IMR-90 (cell line): ENCODE measurements around the gene C12orf57. TPM values are rescaled to one million over a fixed set of nuclear protein-coding genes. Genes with fewer than 3 reads are reported as not detected.

Experiments
- ATAC-seq: fragments of 200-7000 bp; cut with Tn5 transposase; 2 replicates; pipeline ENCODE4 v1.9.1; 2020; ENCODE audit warnings: low read depth, mild to moderate bottlenecking, moderate library complexity
- BruUV-seq: library from RNA; stranded (reverse); fragments of 400-500 nt; replicated peaks from 2 replicates; lab custom pipeline; 2021; lab: Mats Ljungman, UMichigan
- CTCF ChIA-PET: fragments of 300-600 bp; formaldehyde crosslinking; extraction: SDS; loops from one replicate; lab custom pipeline; 2021; ENCODE audit warnings: antibody characterized with exemption; lab: Yijun Ruan, JAX
- POLR2A ChIA-PET: fragments of 300-600 bp; sonication (Branson Sonifier 250); formaldehyde crosslinking; loops from one replicate; lab custom pipeline; 2022; ENCODE audit warnings: antibody characterized with exemption; ENCODE audit not compliant: unreplicated experiment; lab: Charles Lee
- DNase-seq: peaks from one replicate; pipeline ENCODE4 v3.0.0; 2013
- H2AFZ ChIP-seq: replicated peaks from 2 replicates; pipeline ENCODE3; 2013; ENCODE audit warnings: low read length, mild to moderate bottlenecking; ENCODE audit not compliant: poor library complexity
- H2AK5ac ChIP-seq: 2 replicates; pipeline ENCODE4 v1.6.1; 2013; ENCODE audit warnings: low read depth, low read length, inconsistent platforms
- H2AK9ac ChIP-seq: replicated peaks from 2 replicates; pipeline ENCODE3; 2013; ENCODE audit warnings: mild to moderate bottlenecking, low read depth, low read length, moderate library complexity; ENCODE audit not compliant: poor library complexity
- H2BK120ac ChIP-seq: 2 replicates; pipeline ENCODE4 v1.6.1; 2013; ENCODE audit warnings: low read depth, low read length, inconsistent platforms
- H2BK15ac ChIP-seq: 3 replicates; pipeline ENCODE4 v1.6.1; 2013; ENCODE audit warnings: low read depth, low read length, inconsistent platforms
- H2BK20ac ChIP-seq: 2 replicates; pipeline ENCODE4 v1.6.1; 2013; ENCODE audit warnings: low read depth, mild to moderate bottlenecking, inconsistent platforms, low read length, moderate library complexity
- H2BK5ac ChIP-seq: 2 replicates; pipeline ENCODE4 v1.6.1; 2013; ENCODE audit warnings: mild to moderate bottlenecking, low read depth, low read length, inconsistent platforms; ENCODE audit not compliant: poor library complexity, severe bottlenecking
- H3K14ac ChIP-seq: replicated peaks from 2 replicates; pipeline ENCODE4 v1.6.1; 2013; ENCODE audit warnings: low read depth, low read length, inconsistent platforms
- H3K18ac ChIP-seq: 2 replicates; pipeline ENCODE4 v1.6.1; 2013; ENCODE audit warnings: low read depth, low read length, control low read depth
- H3K23ac ChIP-seq: 2 replicates; pipeline ENCODE4 v1.6.1; 2013; ENCODE audit warnings: low read depth, low read length, inconsistent platforms
- H3K27ac ChIP-seq: 2 replicates; pipeline ENCODE4 v1.5.1; 2013; ENCODE audit warnings: mild to moderate bottlenecking, control low read depth, low read length; ENCODE audit not compliant: insufficient read depth
- H3K27me3 ChIP-seq: 2 replicates; pipeline ENCODE4 v1.6.1; 2013; ENCODE audit warnings: low read length; ENCODE audit not compliant: control insufficient read depth, insufficient read depth
- H3K36me3 ChIP-seq: 2 replicates; pipeline ENCODE4 v1.6.1; 2013; ENCODE audit warnings: low read length, mixed read lengths; ENCODE audit not compliant: control insufficient read depth, insufficient read depth
- H3K4ac ChIP-seq: 2 replicates; pipeline ENCODE4 v1.6.1; 2013; ENCODE audit warnings: low read depth, low read length, inconsistent platforms
- H3K4me1 ChIP-seq: 2 replicates; pipeline ENCODE4 v1.6.1; 2013; ENCODE audit warnings: low read length, mixed read lengths; ENCODE audit not compliant: control insufficient read depth, insufficient read depth
- H3K4me2 ChIP-seq: 2 replicates; pipeline ENCODE4 v1.6.1; 2013; ENCODE audit warnings: low read depth, mild to moderate bottlenecking, control low read depth, low read length, moderate library complexity
- H3K4me3 ChIP-seq: 2 replicates; pipeline ENCODE4 v1.5.1; 2013; ENCODE audit warnings: low read depth, mild to moderate bottlenecking, control low read depth, low read length, moderate library complexity; ENCODE audit not compliant: insufficient read depth
- H3K56ac ChIP-seq: 2 replicates; pipeline ENCODE4 v1.6.1; 2013; ENCODE audit warnings: low read length, inconsistent platforms; ENCODE audit not compliant: insufficient read depth; ENCODE audit errors: extremely low read depth
- H3K79me1 ChIP-seq, 2 experiments: 2 replicates each; pipeline ENCODE4 v1.6.1; 2013; ENCODE audit warnings: low read length in 2 of 2, inconsistent platforms in 1 of 2, low read depth in 1 of 2
- H3K9ac ChIP-seq: 2 replicates; pipeline ENCODE4 v1.6.1; 2013; ENCODE audit warnings: low read depth, low read length, control low read depth
- H3K9me1 ChIP-seq: 2 replicates; pipeline ENCODE4 v1.6.1; 2013; ENCODE audit warnings: low read length, inconsistent platforms; ENCODE audit not compliant: insufficient read depth
- H3K9me3 ChIP-seq: 2 replicates; pipeline ENCODE4 v1.6.1; 2013; ENCODE audit warnings: low read length; ENCODE audit not compliant: control insufficient read depth, insufficient read depth
- H4K20me1 ChIP-seq: 2 replicates; pipeline ENCODE4 v1.6.1; 2013; ENCODE audit warnings: low read length, inconsistent platforms; ENCODE audit not compliant: insufficient read depth
- H4K5ac ChIP-seq: 2 replicates; pipeline ENCODE4 v1.6.1; 2013; ENCODE audit warnings: mild to moderate bottlenecking, low read depth, low read length, control low read depth
- H4K8ac ChIP-seq, 2 experiments: 2 replicates each; pipeline ENCODE4 v1.6.1; 2013; ENCODE audit warnings: low read depth in 2 of 2, low read length in 2 of 2, control low read depth in 1 of 2, inconsistent platforms in 1 of 2
- H4K91ac ChIP-seq: 2 replicates; pipeline ENCODE4 v1.6.1; 2013; ENCODE audit warnings: low read depth, low read length, inconsistent platforms; ENCODE audit not compliant: insufficient read depth
- BHLHE40 ChIP-seq: fragments of 150-350 bp; IDR thresholded peaks from 2 replicates; pipeline ENCODE4 v1.6.1; 2016; ENCODE audit warnings: mild to moderate bottlenecking, low read depth, low read length
- CEBPB ChIP-seq: IDR thresholded peaks from 2 replicates; pipeline ENCODE4 v1.6.1; 2012; ENCODE audit warnings: low read depth, low read length, improper control_type of control experiment
- CHD1 ChIP-seq: IDR thresholded peaks from 2 replicates; pipeline ENCODE4 v1.6.1; 2012; ENCODE audit warnings: low read depth, low read length, improper control_type of control experiment
- FOS ChIP-seq: fragments of 150-350 bp; IDR thresholded peaks from 2 replicates; pipeline ENCODE4 v1.6.1; 2016; ENCODE audit warnings: low read depth, low read length
- MAFK ChIP-seq: IDR thresholded peaks from 2 replicates; pipeline ENCODE4 v1.6.1; 2012; ENCODE audit warnings: low read depth, low read length, improper control_type of control experiment
- MXI1 ChIP-seq: IDR thresholded peaks from 2 replicates; pipeline ENCODE4 v1.6.1; 2012; ENCODE audit warnings: low read depth, mild to moderate bottlenecking, low read length, moderate library complexity, borderline replicate concordance
- NFE2L2 ChIP-seq: fragments of 150-350 bp; IDR thresholded peaks from 2 replicates; pipeline ENCODE4 v1.6.1; 2016; ENCODE audit warnings: low read depth, mild to moderate bottlenecking, low read length
- POLR2A ChIP-seq: IDR thresholded peaks from 2 replicates; pipeline ENCODE4 v1.6.1; 2012; ENCODE audit warnings: mild to moderate bottlenecking, low read depth, low read length
- RAD21 ChIP-seq: IDR thresholded peaks from 2 replicates; pipeline ENCODE4 v1.6.1; 2012; ENCODE audit warnings: low read length, improper control_type of control experiment
- RCOR1 ChIP-seq: IDR thresholded peaks from 2 replicates; pipeline ENCODE4 v1.6.1; 2012; ENCODE audit warnings: mild to moderate bottlenecking, low read length, improper control_type of control experiment; ENCODE audit not compliant: insufficient replicate concordance
- RFX5 ChIP-seq: IDR thresholded peaks from 2 replicates; pipeline ENCODE4 v1.8.0; 2012; ENCODE audit warnings: low read depth, mild to moderate bottlenecking, low read length, moderate library complexity
- SMC3 ChIP-seq: fragments of 150-350 bp; IDR thresholded peaks from 2 replicates; pipeline ENCODE4 v1.6.1; 2016; ENCODE audit warnings: low read depth, mild to moderate bottlenecking, antibody characterized with exemption, low read length, moderate library complexity
- USF2 ChIP-seq: fragments of 150-350 bp; IDR thresholded peaks from 2 replicates; pipeline ENCODE4 v1.6.1; 2017; ENCODE audit warnings: mild to moderate bottlenecking, antibody characterized with exemption, low read length, low read depth
- WGBS, 2 experiments: methylation state at CpG; one replicate each; pipeline versions ENCODE4 v1.1.5 to v1.1.7; 2013; ENCODE audit warnings: missing lambda C conversion rate in 2 of 2; ENCODE audit not compliant: insufficient read length in 1 of 2; ENCODE audit errors: extremely low coverage in 2 of 2; 5-methylcytosine and 5-hydroxymethylcytosine counted together
- dilution Hi-C: fragments of 300-500 bp; cut with HindIII; formaldehyde crosslinking; loops from one replicate; pipeline ENCODE4 v1.14.3; 2018; ENCODE audit warnings: low sequenced_read_pairs; ENCODE audit not compliant: unreplicated experiment
- in situ Hi-C: fragments of 300-500 bp; cut with MboI; formaldehyde crosslinking; loops from 3 replicates; pipeline ENCODE4 v1.14.3; 2019; ENCODE audit warnings: low sequenced_read_pairs, inconsistent platforms, mixed read lengths
- intact Hi-C: fragments of 100-400 bp; cut with micrococcal nuclease; formaldehyde crosslinking; loops from 2 replicates; pipeline ENCODE4 v1.10.0; 2022
- polyA plus RNA-seq, 3 experiments: library from polyadenylated mRNA; depleted of rRNA; stranded (reverse); fragments of >200 nt; gene quantifications; 2 replicates each; pipeline ENCODE4 v1.2.3, GENCODE V29; 2012; ENCODE audit warnings: low replicate concordance in 1 of 3
- total RNA-seq: library from RNA; depleted of rRNA; stranded (reverse); fragments of >200 nt; gene quantifications from 2 replicates; pipeline ENCODE4 v1.2.3, GENCODE V29; 2012
- TF ChIP-seq, protein P1 (sequence below): conservative IDR thresholded peaks from 2 replicates; pipeline ENCODE4 v1.5.1; 2012; ENCODE audit warnings: mild to moderate bottlenecking, low read depth, low read length, improper control_type of control experiment

C12orf57 gene
- total and polyA plus RNA-seq, 2 of the 4 experiments (the other 2 are of a cell fraction): 238 to 530 TPM

DNA sequence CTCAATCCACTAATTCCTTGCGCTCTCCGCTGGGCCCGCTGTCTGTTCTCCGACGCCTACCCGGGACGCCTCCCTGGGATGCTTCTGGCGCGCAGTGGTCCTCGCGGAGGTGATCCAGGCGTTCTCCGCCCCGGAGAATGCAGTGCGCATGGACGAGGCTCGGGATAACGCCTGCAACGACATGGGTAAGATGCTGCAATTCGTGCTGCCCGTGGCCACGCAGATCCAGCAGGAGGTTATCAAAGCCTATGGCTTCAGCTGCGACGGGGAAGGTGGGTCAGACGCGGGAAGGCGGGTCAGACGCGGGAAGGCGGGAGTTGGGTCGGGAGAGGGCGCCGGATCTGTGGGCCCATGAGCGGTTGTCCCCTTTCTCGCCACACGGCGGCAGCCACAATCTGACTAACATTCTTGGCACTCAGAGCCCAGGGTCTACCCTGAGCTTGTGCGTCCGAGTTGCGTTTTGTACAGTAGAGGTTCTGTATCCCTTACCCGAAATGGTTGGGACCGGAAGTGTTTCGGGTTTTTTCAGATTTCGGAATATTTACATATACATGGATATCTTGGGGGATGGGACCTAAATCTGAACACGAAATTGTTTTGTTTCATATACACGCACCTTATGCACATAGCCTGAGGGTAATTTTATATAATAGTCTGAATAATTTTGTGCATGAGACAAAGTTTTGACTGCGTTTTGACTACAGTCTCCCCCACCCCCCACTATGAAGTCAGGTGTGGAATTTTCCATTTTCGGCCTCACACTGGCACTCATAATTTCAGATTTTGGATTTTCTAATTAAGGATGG lies 762 bp downstream of the C12orf57 start (continued):
- no peak for TF ChIP-seq RFX5
- TF ChIP-seq SMC3: peak; percentile 71
- no peak for TF ChIP-seq BHLHE40
- TF ChIP-seq RAD21: peak; percentile 75

GRCh38 chr12:6945613-6946012 lies 1.8 kb downstream of the C12orf57 start:
- peaks cover 22% of the 10 kb centered on the region for H3K36me3 ChIP-seq
- H3K79me1 ChIP-seq: peaks cover 8 to 22% of the 10 kb centered on the region in 2 experiments
- 92% methylated on average over 9 of the region's 11 CpGs; no CpG with 5 or more reads in 1 of the 2 experiments for WGBS, 2 experiments
- H3K14ac ChIP-seq: no peak overlapping the region
- no peak overlapping the region for H3K27ac ChIP-seq
- H3K4me3 ChIP-seq: no peak overlapping the region
- ChIA-PET POLR2A (interaction anchor here (0.7 kb wide), 1 partner anchor 54 kb away, joined by 5 read pairs; no protein-coding TSS in a partner anchor), CTCF (interaction anchor here (1.4 kb wide), 1 partner anchor 147 kb away, joined by 3 read pairs; no protein-coding TSS in a partner anchor)
- peak overlapping the region; percentile 44; the same call in 1 of the 2 replicates for H2AK5ac ChIP-seq
- peak overlapping the region in 1 of 2 experiments; percentile 61; a peak in 2 of 4 replicates for H4K8ac ChIP-seq
- H3K27me3 ChIP-seq: no peaks in the 10 kb centered on the region
- no peak overlapping the region for H2BK120ac ChIP-seq
- peak overlapping the region; percentile 11 for H2AK9ac ChIP-seq
- no peaks in the 10 kb centered on the region; the same call in 1 of the 2 replicates for H4K20me1 ChIP-seq
- no peak overlapping the region for H3K4me2 ChIP-seq
- no peak for ATAC-seq
- no peak overlapping the region for H2BK5ac ChIP-seq
- H3K56ac ChIP-seq: no peak overlapping the region
- no peak overlapping the region for H3K23ac ChIP-seq
- H4K91ac ChIP-seq: no peak overlapping the region
- peak overlapping the region; percentile 60 for H3K4ac ChIP-seq
- H3K9me1 ChIP-seq: 0 out of 2 replicates have a peak, but pooled peaks cover 2% of the 10 kb centered on the region
- no peak overlapping the region for H2BK15ac ChIP-seq
- no peak overlapping the region for H4K5ac ChIP-seq
- H3K18ac ChIP-seq: no peak overlapping the region
- dilution Hi-C loops (no loop called here), intact Hi-C loops (no loop called here), in situ Hi-C loops (loop anchor here (10.0 kb wide), 1 partner anchor 169 kb away; no protein-coding TSS in a partner anchor)
- H2AFZ ChIP-seq: no peak overlapping the region
- peaks cover 5% of the 10 kb centered on the region; the same call in 1 of the 2 replicates for H3K4me1 ChIP-seq
- H3K9me3 ChIP-seq: no peaks in the 10 kb centered on the region
- no peak overlapping the region for H3K9ac ChIP-seq
- no TSS peak for BruUV-seq
- no peak for DNase-seq
- no peak overlapping the region for H2BK20ac ChIP-seq
- TF ChIP-seq USF2 (no peak), FOS (no peak), NFE2L2 (no peak), RFX5 (no peak), CHD1 (no peak), MAFK (no peak), RAD21 (no peak), POLR2A (no peak), MXI1 (no peak), CEBPB (no peak), RCOR1 (no peak), SMC3 (no peak)
- TF ChIP-seq, protein P1, sequence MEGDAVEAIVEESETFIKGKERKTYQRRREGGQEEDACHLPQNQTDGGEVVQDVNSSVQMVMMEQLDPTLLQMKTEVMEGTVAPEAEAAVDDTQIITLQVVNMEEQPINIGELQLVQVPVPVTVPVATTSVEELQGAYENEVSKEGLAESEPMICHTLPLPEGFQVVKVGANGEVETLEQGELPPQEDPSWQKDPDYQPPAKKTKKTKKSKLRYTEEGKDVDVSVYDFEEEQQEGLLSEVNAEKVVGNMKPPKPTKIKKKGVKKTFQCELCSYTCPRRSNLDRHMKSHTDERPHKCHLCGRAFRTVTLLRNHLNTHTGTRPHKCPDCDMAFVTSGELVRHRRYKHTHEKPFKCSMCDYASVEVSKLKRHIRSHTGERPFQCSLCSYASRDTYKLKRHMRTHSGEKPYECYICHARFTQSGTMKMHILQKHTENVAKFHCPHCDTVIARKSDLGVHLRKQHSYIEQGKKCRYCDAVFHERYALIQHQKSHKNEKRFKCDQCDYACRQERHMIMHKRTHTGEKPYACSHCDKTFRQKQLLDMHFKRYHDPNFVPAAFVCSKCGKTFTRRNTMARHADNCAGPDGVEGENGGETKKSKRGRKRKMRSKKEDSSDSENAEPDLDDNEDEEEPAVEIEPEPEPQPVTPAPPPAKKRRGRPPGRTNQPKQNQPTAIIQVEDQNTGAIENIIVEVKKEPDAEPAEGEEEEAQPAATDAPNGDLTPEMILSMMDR: no peak
